Activated CD4-positive, alpha-beta T cell treated with anti-CD3 and anti-CD28 coated beads for 1 hour (primary cell): ENCODE data around the gene MINDY4.

ENCODE experiments used
- DNase-seq: peaks from one replicate; pipeline ENCODE4 v3.0.0-alpha.2; 2020

Gene MINDY4

GRCh38 chr7:30840141-30841024 lies 69.2 kb downstream of the MINDY4 start:
- DNase-seq, result no peak

- DNase-seq, result no peak
These were observed 70.0 kb downstream of the MINDY4 start for GRCh38 chr7:30841025-30841735.

GRCh38 chr7:30841801-30842541 lies 70.8 kb downstream of the MINDY4 start:
- no peak for DNase-seq

- no peak for DNase-seq
These were observed 71.6 kb downstream of the MINDY4 start for GRCh38 chr7:30842542-30843451.

GRCh38 chr7:30843741-30844482 lies 72.7 kb downstream of the MINDY4 start:
- DNase-seq, result no peak

- DNase-seq, result no peak
These were observed 73.3 kb downstream of the MINDY4 start for GRCh38 chr7:30844483-30844874.

GRCh38 chr7:30844916-30845315 lies 73.7 kb downstream of the MINDY4 start:
- no peak for DNase-seq

GRCh38 chr7:30845426-30846135 lies 74.4 kb downstream of the MINDY4 start:
- no peak for DNase-seq

- no peak for DNase-seq
These were observed 75.2 kb downstream of the MINDY4 start for GRCh38 chr7:30846378-30846777.

GRCh38 chr7:30848121-30848855 lies 77.1 kb downstream of the MINDY4 start:
- no peak for DNase-seq

GRCh38 chr7:30849565-30849964 lies 78.3 kb downstream of the MINDY4 start:
- DNase-seq, result no peak

- DNase-seq, result no peak
These were observed 79.2 kb downstream of the MINDY4 start for GRCh38 chr7:30850426-30850825.

GRCh38 chr7:30851651-30852307 lies 80.6 kb downstream of the MINDY4 start:
- no peak for DNase-seq

GRCh38 chr7:30852308-30852684 lies 81.1 kb downstream of the MINDY4 start:
- no peak for DNase-seq

GRCh38 chr7:30852744-30853288 lies 81.6 kb downstream of the MINDY4 start:
- no peak for DNase-seq

GRCh38 chr7:30853576-30853975 lies 82.4 kb downstream of the MINDY4 start:
- no peak for DNase-seq

- DNase-seq, result no peak
These were observed 84.7 kb downstream of the MINDY4 start for GRCh38 chr7:30855936-30856335.

GRCh38 chr7:30858576-30858975 lies 87.4 kb downstream of the MINDY4 start:
- no peak for DNase-seq

GRCh38 chr7:30859202-30859939 lies 88.2 kb downstream of the MINDY4 start:
- no peak for DNase-seq
